NCI-H524 (cell line): ENCODE measurements around the gene SELENOO.
"Not testable (repeated sequence)": the region's sequence is repeated elsewhere in the genome, so short reads cannot be mapped to it uniquely, and the experiment has no call there.

Source experiments
- DNase-seq, 2 experiments: peaks; one replicate each; lab custom pipeline; 2025; lab: John Stamatoyannopoulos, UW

Gene SELENOO, protein sequence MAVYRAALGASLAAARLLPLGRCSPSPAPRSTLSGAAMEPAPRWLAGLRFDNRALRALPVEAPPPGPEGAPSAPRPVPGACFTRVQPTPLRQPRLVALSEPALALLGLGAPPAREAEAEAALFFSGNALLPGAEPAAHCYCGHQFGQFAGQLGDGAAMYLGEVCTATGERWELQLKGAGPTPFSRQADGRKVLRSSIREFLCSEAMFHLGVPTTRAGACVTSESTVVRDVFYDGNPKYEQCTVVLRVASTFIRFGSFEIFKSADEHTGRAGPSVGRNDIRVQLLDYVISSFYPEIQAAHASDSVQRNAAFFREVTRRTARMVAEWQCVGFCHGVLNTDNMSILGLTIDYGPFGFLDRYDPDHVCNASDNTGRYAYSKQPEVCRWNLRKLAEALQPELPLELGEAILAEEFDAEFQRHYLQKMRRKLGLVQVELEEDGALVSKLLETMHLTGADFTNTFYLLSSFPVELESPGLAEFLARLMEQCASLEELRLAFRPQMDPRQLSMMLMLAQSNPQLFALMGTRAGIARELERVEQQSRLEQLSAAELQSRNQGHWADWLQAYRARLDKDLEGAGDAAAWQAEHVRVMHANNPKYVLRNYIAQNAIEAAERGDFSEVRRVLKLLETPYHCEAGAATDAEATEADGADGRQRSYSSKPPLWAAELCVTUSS

DNA sequence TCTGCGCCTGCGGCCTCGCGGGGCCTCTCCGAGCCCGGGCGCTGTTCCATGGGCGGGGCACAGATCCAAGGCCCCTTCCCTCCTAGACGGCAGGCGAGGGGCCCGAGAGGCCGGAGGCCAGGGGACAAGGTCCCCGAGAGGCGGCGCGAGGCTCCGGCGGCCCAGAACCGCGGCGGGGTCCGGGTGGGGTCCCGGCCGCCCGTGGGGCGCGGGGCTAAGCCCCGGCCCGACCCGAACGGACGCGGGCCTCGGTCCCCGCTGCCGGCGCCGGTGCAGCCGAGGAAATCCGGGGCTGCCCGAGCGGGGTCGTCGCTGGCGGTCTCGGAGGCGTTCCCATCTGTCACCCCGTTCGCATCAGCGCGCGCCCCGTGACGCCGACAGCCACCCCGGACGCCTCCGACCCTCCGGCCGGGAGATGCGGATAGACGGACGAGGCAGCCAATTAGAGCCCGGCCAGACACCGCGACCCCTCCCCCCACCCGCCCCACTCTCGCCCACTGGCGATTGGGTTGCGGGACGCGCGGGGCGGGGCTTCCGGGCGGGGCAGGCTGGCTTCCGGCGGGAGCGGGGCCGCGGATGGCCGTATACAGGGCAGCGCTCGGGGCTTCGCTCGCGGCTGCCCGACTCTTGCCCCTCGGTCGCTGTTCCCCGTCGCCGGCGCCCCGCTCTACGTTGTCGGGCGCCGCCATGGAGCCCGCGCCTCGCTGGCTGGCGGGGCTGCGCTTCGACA, at the start of gene SELENOO:
TSS of gene SELENOO (plus strand) at position 551 of the 730 bp plus-strand sequence. CDS start at position 577, 26 bp downstream.
- DNase-seq, result peak; percentile 63 to 91

DNA sequence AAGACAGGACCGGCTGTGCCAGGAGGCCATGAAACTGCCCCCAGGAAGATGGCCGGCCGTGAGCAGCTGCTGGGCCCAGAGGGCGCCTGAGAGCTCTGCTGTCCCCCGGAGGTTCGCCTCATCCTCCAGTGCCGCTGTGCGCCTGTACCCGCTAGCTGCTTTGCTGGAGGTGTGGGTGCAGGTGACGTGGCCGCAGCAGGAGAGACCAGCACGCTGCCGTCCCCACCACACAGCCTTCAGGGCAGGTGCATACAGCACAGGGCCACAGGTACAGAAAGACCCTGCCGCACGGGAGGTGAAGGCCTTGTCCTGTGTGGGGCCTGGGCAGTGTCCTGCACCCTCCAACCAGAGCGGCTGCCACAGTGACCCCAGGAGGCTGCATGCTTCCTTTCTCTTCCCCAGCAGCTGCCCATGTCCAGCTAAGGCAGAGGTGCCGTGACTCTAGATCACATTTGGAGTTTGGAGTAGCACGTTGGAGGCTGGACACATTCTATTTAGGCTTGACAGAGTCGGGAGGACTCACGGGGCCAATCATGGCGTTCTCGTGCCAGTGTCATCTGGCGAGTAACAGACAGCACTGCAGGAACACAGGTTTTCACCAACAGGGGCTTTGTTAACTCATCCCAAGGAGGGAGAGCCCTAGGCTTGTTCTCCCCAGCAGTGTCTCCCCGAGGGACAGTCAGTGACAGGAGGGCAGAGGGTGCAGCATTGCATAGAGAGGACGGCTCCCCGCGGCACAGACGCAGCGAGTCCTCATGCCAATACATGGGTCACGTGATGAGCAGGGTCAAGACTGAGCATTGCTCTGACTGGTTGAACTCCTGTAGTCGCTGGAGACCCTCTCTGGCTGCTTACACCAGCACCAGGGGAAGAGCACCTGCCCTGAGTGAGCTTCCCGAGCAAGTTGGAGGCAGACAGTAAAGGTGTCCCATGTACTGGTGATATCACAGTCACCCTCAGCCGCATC, 49.0 kb upstream of the SELENOO start:
- no peak for DNase-seq

DNA sequence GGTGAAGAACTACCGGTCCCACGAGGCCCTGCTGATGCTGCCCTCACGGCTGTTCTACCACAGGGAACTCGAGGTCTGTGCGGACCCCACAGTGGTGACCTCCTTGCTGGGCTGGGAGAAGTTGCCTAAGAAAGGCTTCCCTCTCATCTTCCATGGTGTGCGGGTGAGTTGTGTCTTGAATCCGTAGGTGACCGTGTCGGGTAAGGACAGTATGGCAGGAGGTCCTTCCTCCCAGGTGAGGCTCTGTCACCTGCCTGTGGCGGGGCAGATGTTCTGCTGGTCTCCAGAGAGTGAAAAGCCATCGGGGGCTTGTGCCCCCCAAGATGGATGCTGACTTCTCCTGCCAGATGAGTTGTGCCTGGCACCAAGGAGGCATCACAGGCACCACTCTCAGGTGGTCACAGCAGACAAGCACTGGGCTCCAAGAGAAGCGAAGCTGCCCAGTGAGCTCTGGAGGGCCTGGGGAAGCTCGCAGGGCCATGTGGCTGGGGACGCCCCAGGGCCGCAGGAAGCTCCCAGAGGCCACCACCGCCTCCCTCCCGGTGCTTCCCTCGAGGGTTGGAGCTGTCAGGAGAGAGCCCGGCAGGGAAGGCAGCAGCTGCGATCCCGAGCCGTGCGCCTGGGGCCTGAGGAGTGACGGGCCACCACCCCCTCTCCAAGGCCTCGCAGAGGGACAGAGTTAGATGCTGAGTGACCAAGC, 47.6 kb upstream of the SELENOO start:
- DNase-seq, result no peak

DNA sequence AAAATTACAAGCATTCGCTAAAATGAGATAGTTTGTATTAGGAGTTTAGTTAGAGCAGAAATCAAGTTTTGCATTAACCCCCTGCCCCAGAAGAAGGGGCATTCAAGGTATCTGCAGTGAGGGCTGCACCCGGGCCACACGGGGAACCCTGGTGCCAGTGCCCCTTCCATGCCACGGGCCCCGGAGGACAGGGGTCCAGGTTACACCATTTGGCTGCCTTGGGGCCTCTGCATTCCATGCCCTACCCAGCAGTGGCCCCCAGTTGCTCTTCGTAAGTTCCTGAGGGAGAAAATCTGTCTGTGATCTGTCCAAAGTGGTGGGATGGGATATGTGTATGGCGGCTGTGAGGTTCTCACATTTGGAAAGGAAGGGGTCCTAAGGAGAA, 47.1 kb upstream of the SELENOO start:
- no peak for DNase-seq

DNA sequence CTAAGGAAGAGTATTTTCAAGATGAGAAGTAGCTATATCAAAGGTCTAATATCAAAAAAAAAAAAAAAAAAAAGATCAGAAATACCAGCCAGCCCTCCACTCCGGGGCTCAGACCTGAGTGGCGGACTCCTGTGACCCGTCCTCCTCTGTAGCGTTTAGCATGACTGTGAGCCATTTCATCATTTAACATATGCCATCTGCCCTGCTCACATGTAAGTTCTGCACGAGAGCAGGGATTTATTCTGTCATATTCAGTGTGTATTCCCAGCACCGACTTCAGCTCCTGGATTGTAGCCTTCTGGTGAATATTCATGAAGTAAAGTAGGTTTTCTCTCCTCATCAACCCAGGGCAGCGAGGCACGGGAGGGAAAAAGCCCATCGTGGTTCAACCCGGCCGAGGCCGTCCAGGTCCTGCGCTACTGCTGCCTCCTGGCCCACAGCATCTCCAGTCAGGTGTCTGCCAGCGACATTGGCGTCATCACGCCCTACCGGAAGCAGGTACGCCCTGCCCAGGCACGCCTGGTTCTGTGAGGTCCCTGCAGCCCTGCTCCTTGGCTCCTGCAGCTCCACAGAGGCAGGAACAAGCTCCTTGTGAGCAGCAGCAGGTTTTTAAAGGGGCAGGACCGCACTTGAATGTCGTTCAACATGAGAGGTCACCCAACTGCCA, 43.0 kb upstream of the SELENOO start:
- no peak for DNase-seq

DNA sequence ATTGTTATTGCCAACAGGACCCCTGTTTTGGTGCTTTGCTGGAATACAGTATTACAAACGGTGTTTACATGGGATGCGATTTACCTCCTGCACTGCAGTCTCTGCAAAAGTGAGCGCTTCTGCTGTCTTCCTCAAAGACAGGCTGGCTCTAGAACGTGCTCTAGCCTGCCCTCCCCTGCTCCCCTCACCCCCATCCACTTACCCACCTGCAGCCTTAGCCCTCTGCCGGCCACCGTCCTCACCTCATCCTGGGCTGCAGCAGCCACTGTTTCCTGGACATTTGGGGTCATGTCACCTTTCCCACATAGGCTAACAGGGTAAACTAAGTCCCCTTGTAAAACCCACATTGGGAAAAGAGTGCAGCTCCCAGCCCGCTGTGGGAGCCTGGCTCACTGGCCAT, 39.9 kb upstream of the SELENOO start:
- no peak for DNase-seq

DNA sequence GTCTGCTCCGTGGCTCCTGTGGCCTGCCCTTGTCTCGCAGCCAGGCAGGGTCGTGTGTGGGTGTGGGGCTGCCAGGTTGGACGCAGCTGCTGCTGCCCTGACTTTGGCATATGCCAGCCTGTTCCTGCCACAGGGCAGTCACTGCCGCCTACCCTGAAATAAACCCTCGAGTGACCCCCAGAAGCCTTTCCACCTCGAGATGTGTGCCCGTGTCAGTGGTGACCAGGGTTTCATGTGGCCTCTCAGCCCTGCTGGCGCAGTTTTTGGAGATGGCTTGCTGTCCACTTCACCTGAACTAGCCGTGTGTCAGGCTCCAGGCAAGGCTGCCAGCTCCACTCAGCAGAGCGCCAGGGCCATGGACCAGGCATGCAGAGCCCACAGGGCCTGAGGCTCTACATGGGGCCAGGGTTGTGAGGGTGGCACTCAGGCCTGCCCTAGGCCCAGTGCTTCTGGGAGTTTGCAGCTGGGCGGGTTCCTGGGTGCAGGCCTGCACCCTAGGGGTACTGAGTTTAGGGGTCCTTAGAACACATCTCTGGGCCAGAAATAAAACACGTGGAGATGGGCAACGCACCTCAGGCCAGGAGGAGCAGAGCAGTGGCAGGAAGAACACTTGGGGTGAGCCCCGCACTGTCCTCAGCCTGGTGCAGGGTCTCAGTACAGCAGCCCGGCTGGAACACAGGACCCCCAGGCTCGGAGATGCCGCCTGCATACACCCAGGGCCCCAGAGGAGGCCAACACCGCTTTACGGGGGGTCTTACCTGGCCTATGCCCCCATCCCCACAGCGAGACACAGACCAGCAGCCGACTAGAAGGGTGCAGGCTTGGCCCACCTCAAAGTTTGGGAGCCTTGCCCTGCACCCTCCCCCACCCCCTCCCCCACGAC, 39.1 kb upstream of the SELENOO start:
- no peak for DNase-seq

DNA sequence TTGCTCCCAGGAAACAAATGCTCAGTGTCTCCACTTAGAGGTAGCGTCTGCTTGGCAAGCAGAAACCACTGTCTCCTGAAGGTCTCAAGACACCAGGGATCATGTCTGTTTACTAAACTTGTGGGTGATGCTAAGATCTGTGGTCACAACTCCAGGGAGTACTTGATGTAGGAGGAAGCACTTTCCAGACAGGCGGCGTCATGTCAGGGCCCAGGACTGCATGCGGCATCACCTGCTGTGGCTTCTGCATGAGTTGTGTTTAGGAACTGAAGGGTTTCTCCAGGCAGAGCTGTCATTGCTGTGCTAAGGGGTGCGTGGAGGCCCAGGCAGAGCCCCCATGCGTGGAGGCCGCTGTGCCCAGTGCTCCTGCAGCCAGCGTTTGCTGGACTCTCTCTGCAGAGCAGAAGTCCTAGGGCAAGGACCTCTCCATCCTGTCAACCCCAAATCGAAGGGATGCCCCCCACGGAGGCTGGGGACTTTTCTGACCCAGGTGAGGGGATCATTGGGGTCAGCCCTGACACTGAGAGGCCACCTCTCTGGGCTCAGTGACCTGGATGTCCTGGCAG, 38.3 kb upstream of the SELENOO start:
- no peak for DNase-seq

DNA sequence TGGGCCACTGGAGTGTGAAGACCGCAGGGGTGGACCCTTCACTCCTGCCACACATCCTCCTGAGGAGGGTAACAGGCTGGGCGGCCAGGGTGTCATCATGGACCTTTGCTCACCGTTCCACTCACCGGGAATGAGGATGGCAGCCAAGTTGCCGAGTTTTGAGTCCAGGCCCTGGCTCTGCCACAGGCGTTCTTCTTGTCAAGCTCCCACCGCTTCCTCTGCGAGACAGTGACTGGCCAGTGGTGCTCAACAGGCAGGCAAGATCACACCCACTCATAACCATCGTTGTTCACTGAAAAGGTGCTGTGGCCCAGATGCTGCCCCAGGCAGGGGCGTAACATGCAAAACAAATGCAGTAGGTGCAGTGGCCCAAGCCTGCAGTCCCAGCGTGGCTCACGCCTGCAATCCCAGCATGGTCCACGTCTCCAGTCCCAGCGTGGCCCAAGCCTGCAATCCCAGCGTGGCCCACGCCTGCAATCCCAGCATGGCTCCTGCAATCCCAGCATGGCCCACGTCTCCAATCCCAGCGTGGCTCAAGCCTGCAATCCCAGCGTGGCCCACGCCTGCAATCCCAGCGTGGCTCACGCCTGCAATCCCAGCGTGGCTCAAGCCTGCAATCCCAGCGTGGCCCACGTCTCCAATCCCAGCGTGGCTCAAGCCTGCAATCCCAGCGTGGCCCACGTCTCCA, 35.2 kb upstream of the SELENOO start:
- DNase-seq, result no peak

DNA sequence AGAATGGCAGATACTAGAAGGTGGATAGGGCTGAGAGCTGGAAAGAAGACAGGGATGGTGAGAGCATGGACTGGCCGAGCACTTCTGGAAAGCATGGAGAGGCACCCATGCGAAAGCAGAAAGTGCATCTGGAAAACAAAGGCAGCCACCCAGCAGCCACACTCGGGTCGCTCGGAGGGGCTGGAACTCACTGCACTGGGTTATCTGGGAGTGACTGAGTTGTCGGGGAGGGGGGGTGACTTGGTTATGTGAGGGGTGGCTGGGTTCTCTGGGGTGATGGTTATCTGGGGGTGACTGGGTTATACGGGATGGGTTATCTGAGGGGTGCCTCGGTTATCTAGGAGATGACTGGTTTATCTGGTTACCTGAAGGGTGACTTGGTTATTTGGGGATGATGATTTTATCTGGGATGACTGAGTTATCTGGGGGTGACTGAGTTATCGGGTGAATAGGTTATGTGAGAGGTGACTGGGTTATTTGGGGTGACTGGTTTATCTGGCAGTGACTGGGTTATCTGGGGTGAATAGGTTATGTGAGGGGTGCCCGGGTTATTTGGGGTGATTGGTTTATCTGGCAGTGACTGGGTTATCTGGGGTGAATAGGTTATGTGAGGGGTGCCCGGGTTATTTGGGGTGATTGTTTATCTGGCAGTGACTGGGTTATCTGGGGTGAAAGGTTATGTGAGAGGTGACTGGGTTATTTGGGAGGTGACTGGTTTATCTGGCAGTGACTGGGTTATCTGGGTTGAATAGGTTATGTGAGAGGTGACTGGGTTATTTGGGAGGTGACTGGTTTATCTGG, 32.9 kb upstream of the SELENOO start:
- DNase-seq, result no peak

DNA sequence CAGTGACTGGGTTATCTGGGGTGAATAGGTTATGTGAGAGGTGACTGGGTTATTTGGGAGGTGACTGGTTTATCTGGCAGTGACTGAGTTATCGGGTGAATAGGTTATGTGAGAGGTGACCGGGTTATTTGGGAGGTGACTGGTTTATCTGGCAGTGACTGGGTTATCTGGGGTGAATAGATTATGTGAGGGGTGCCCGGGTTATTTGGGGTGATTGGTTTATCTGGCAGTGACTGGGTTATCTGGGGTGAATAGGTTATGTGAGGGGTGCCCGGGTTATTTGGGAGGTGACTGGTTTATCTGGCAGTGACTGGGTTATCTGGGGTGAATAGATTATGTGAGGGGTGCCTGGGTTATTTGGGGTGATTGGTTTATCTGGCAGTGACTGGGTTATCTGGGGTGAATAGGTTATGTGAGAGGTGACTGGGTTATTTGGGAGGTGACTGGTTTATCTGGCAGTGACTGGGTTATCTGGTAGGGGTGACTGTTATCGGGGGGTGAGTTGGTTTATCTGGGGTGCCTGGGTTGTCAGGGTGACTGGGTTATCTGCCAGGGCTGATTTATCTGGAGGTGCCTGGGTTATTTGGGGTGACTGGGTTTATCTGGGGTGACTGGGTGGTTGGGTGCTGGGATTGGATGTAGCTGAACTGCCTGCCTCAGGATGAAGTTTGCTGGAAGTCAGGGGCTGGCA, 32.2 kb upstream of the SELENOO start:
- DNase-seq, result not testable (repeated sequence)

DNA sequence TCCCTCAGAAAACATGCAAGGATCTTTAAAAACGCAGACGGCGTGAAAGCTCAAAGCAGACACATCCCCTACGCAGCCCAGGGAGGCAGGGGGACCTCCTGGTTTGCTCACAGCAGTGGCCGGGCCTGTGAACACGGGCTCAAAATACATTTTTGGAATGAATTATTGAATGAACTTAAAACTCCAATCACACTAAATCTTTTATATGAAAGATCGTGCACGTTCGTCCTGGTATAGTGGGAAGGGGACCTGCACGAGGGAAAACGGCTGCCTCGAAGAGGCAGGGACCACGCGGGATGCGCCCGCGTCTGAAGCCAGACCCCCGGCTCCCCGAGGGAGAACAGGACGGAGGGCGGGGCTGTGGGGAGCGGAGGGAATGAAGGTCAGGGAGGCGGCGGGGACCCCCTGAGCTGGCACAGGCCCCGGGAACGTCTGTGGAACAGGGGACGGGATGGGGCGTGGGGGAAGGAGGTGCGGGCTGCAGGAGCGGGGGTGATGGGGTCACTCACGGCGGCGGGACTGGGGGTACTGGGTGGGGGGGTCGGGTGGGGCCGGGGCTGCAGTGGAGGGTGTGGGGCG, 31.5 kb upstream of the SELENOO start:
- peak in 1 of 2 experiments; percentile 30 for DNase-seq

DNA sequence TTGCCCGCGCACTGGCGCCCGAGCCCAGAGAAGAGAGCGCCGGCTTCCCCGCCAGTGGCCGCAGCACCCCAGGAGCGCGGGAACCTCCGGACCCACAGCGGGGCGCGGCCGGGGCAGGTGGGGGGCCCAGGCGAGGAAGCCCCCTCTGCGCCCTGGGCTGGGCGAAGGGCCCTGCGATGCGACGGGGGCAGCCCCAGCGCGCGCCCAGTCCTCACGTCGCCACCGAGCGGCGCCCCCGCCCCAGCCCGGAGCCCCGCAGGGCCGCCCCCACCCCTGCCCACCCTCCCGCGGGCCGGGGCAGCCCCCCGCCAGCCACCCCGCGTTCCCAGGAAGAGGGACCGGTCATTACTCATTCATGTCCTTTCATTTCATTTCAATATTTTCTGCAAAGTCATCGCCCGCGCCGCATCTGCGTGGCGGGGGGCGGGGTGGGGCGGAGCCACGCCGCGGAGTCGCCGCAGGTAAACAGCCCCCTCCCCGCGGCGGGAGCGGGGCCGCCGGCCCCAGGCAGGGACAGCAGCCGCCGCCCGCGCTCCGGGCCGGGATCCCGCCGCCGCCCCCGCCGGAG, 31.0 kb upstream of the SELENOO start:
- DNase-seq, result peak in 1 of 2 experiments; percentile 30

DNA sequence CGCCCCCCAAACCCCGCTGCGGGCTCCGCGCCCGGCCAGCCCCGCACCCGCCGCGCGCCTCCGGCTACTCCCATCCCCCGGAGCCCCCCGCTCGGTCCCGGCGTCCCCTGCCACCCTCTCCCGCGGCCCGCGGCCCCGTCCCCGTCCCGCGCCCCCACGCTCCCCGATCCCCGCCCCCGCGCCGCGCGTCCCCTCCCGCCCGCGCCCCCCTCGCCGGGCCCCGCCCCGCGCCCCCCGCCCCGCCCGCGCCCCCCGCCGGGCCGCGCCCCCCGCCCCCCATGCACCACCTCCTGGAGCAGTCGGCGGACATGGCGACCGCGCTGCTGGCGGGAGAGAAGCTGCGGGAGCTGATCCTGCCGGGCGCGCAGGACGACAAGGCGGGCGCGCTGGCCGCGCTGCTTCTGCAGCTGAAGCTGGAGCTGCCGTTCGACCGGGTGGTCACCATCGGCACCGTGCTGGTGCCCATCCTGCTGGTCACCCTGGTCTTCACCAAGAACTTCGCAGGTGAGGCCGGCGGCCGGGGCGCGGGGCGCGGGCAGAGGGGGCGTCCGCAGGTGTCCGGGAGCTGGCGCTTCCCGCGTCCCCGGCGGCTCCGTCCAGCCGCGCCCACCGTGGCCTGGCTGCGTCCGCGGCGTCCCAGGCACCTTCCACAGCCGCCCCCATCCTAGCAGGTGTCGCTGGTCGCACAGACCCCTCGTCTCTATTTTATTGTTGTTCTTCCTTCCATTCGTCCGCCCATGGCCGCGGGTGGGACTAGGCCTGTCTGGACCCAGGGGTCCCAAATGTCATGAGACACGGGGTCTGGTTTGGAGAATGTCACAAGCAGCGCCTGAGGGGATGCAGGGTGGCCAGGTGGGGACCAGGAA, 30.1 kb upstream of the SELENOO start, which contains the start of gene PANX2:
TSS of gene PANX2 (plus strand) at position 279 of the 866 bp plus-strand sequence. CDS start at position 279, 0 bp downstream.
- DNase-seq, result peak in 1 of 2 experiments; percentile 29

DNA sequence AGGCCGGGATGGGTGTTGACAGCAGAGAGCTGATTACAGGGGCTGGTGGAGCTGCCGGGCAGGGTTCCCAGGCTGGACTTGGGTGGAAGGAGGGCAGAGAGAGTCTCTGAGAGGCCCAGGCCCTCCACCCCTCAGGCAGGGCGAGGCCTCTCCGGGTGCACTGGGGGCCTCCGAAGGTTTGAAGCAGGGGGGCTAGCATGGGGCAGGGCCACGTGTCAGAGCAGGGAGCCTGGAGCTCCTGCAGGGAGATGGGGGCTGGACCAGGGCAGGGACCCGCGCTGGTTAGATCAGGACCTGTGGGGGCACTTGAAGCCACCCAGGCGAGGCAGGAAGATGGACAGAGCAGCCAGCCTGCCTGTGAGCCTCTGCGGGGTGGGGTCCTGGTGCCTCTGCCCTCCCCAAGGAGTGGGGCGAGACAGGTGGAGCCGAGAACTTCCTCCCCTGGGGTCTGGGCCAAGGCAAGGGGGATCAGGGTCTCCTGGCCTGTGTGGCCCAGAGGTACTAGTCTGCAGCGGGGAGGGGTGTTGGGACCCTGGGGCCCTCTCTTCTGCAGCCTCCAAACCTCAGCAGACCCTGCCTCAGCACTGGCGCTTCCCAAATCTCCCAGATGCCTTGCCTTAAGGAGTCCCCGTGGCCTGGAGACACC, 29.4 kb upstream of the SELENOO start:
- DNase-seq, result no peak
